Anterior cingulate cortex (tissue), 58 donors: Measurements from ENCODE around the gene EZR.

Source experiments
- DNase-seq, 58 donors: peaks; one replicate each; lab custom pipeline; 2025; lab: John Stamatoyannopoulos, UW

Gene EZR

GRCh38 chr6:158780988-158781691 lies 38.0 kb downstream of the EZR start:
- DNase-seq: no peak

GRCh38 chr6:158780246-158780884 lies 38.8 kb downstream of the EZR start:
- no peak for DNase-seq

- DNase-seq: no peak
Observed at GRCh38 chr6:158778005-158778527, 41.1 kb downstream of the EZR start.

GRCh38 chr6:158777510-158777909 lies 41.7 kb downstream of the EZR start:
- DNase-seq: no peak

- DNase-seq: no peak
Observed at GRCh38 chr6:158776737-158777136, 42.4 kb downstream of the EZR start.

- no peak for DNase-seq
Observed at GRCh38 chr6:158775832-158776231, 43.3 kb downstream of the EZR start.

GRCh38 chr6:158774717-158775449 lies 44.3 kb downstream of the EZR start:
- DNase-seq: no peak

GRCh38 chr6:158773581-158774449 lies 45.4 kb downstream of the EZR start:
- no peak for DNase-seq

- no peak for DNase-seq
Observed at GRCh38 chr6:158772851-158773371, 46.3 kb downstream of the EZR start.

GRCh38 chr6:158772172-158772571 lies 47.0 kb downstream of the EZR start:
- DNase-seq: no peak

- no peak for DNase-seq
Observed at GRCh38 chr6:158771399-158772152, 47.6 kb downstream of the EZR start.

GRCh38 chr6:158770533-158771330 lies 48.4 kb downstream of the EZR start:
- peak in 31 of 58 donors; percentile 8 to 70 (median 32) for DNase-seq

GRCh38 chr6:158769771-158770432 lies 49.3 kb downstream of the EZR start:
- DNase-seq: peak in 30 of 58 donors; percentile 12 to 76 (median 40)

- DNase-seq: peak in 1 of 58 donors; percentile 17
Observed at GRCh38 chr6:158769234-158769770, 49.9 kb downstream of the EZR start.

GRCh38 chr6:158768436-158768835 lies 50.7 kb downstream of the EZR start:
- no peak for DNase-seq

- DNase-seq: no peak
Observed at GRCh38 chr6:158767709-158768108, 51.5 kb downstream of the EZR start.

GRCh38 chr6:158766621-158767455 lies 52.3 kb downstream of the EZR start:
- peak in 38 of 58 donors; percentile 11 to 79 (median 42) for DNase-seq
